Ectodermal cell (in vitro differentiated cells): Measurements from ENCODE around the gene GTF2H1.

Source experiments
- H3K27ac ChIP-seq: 2 replicates; pipeline ENCODE4 v1.7.0; 2013; ENCODE audit warnings: mild to moderate bottlenecking, low read depth, low read length; ENCODE audit not compliant: insufficient read depth, poor library complexity, severe bottlenecking
- H3K27me3 ChIP-seq: 2 replicates; pipeline ENCODE4 v1.7.0; 2013; ENCODE audit warnings: mild to moderate bottlenecking, low read length; ENCODE audit not compliant: insufficient read depth, control insufficient read depth, poor library complexity, severe bottlenecking
- H3K36me3 ChIP-seq: one replicate; pipeline ENCODE4 v1.7.0; 2013; ENCODE audit warnings: low read length; ENCODE audit not compliant: control insufficient read depth, insufficient read depth
- H3K4me1 ChIP-seq: one replicate; pipeline ENCODE4 v1.7.0; 2013; ENCODE audit warnings: low read length; ENCODE audit not compliant: control insufficient read depth, insufficient read depth
- H3K4me3 ChIP-seq: 2 replicates; pipeline ENCODE4 v1.7.0; 2013; ENCODE audit warnings: low read depth, low read length, control low read depth; ENCODE audit not compliant: insufficient read depth
- H3K9me3 ChIP-seq: 2 replicates; pipeline ENCODE4 v1.7.0; 2013; ENCODE audit warnings: mild to moderate bottlenecking, low read length, moderate library complexity; ENCODE audit not compliant: control insufficient read depth
- WGBS, 2 experiments: methylation state at CpG; one replicate each; pipeline ENCODE4 v1.1.7; 2013; ENCODE audit warnings: missing lambda C conversion rate in 2 of 2; 5-methylcytosine and 5-hydroxymethylcytosine counted together

GTF2H1 gene

DNA sequence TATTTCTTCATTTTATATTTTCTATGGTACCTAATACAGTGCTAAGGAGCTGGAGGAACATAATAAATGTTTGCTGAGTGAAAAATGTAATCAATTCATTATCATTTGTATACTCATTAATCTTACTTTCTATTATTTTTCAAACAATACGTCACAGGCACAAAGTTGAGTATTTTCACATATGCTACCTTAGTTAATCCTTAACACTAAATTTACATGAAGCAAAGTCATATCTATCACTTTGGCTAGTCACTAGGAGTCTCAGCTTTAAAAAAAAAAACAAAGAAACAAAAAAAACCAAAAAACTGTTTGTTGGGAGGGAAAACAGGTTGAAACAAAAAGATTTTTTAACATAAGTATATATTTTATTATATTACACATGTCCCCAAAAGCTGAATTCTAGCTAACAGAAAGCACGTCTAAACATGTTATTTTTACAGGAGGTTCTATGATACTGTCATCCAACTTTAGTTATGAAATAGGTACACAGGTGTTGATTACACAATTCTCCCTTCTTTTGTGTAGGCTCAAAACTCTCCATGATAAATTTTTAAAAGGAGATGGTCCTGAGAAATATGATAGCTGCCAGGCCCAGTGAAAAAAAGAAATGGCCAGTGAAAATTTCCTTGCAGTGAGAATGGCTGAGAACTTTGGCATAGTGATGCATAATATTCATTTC is 14.8 kb upstream of the GTF2H1 start:
- H3K4me3 ChIP-seq = no peak overlapping the region
- H3K36me3 ChIP-seq = peaks cover 35% of the 10 kb centered on the region
- WGBS, 2 experiments = 100% methylated on average over 1 to 2 of the region's 2 CpGs
- no peaks in the 10 kb centered on the region for H3K4me1 ChIP-seq
- no peaks in the 10 kb centered on the region for H3K9me3 ChIP-seq
- H3K27ac ChIP-seq = no peak overlapping the region
- H3K27me3 ChIP-seq = no peaks in the 10 kb centered on the region

DNA sequence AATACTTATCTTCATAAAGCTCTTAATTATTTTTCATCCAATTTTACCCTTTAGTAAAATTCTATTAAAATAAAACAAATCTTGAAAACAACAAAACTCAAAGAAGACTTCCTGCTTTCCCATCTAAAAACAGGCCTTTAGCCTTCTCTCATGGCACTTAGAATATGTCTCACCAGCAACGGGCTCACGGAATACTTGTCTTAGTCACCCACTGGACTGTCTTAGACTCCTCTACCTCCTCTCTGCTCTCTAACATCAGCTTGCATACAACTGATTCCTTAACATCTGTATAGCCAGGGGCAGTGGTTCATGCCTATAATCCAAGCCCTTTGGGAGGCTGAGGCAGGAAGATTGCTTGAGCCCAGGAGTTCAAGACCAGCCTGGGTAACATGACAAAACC is 14.1 kb upstream of the GTF2H1 start:
- Histone ChIP-seq H3K36me3 (peaks cover 35% of the 10 kb centered on the region), H3K27ac (no peak overlapping the region)
- 95 to 97% methylated on average over 2 of the region's 2 CpGs for WGBS, 2 experiments

DNA sequence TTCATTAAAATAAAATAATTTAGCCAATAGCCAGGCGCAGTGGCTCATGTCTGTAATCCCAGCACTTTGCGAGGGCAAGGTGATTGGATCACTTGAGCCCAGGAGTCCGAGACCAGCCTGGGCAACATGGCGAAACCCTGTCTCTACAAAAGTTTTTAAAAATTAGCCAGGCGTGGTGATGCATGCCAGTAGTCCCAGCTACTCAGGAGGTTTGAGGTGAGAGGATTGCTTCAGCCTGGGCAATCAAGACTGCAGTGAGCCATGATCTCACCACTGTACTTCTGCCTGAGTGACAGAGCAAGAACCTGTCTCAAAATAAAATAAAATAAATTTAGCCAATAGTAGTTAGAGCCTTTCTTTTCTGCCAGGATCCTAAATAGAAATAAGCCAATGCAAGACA is 12.7 kb upstream of the GTF2H1 start:
- H3K36me3 ChIP-seq = peaks cover 33% of the 10 kb centered on the region
- no peak overlapping the region for H3K27ac ChIP-seq
- H3K9me3 ChIP-seq = no peaks in the 10 kb centered on the region
- H3K27me3 ChIP-seq = no peaks in the 10 kb centered on the region
- no peak overlapping the region for H3K4me3 ChIP-seq
- WGBS, 2 experiments = 91 to 92% methylated on average over 5 of the region's 5 CpGs
- H3K4me1 ChIP-seq = no peaks in the 10 kb centered on the region

More for the DNA sequence above, 14.1 kb upstream of the GTF2H1 start:
- H3K4me3 ChIP-seq = no peak overlapping the region
- H3K4me1 ChIP-seq = no peaks in the 10 kb centered on the region
- H3K9me3 ChIP-seq = no peaks in the 10 kb centered on the region
- H3K27me3 ChIP-seq = no peaks in the 10 kb centered on the region

DNA sequence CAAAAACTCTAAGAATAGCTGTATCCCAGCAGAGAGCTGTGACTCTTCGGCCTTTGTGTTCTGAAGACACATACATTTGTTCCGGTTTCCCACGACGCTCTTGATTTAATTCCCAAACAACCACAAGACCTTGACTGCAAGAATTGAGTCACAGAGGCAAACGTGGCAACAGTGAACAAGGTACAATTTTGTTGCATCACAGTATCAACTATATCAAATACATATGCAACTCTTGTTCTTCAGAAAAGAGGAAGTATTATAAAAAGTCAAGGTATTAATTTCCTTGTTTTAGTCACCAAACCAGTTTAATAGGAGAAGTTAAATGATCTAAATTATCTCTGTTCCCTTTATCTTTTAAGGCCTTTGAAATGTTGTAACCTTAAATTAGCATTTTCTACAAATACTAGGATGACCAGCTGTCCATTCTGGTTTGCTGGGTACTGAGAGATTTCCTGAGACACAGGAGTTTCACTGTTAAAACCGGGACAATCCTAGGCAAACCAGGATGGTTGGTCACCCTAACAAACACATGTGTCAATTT is 11.5 kb upstream of the GTF2H1 start:
- H3K4me1 ChIP-seq = no peaks in the 10 kb centered on the region
- no peaks in the 10 kb centered on the region for H3K27me3 ChIP-seq
- no peaks in the 10 kb centered on the region for H3K9me3 ChIP-seq
- H3K4me3 ChIP-seq = no peak overlapping the region
- H3K27ac ChIP-seq = no peak overlapping the region
- peaks cover 26% of the 10 kb centered on the region for H3K36me3 ChIP-seq
- 92% methylated on average over 6 of the region's 6 CpGs for WGBS, 2 experiments

DNA sequence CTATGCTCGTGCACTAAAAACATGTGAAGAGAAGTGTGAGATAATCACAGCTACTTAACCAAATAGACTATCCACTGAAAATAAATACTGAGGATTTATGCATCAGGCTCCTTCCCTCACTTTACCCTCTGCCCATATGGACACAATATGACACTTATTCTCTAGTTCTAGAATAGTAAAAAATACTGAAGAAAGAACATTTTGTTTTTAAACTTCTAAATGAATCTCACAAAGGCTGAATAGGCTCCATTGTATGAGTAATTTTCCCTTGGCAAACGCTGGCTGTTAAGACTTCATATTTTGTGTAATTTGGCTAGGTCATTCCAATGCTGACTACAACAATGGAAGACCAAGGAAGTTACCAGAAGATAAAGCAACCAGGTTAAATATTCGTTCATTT is 10.4 kb upstream of the GTF2H1 start:
- H3K36me3 ChIP-seq = peaks cover 26% of the 10 kb centered on the region
- H3K4me3 ChIP-seq = no peak overlapping the region
- H3K27ac ChIP-seq = no peak overlapping the region
- WGBS, 2 experiments = 86 to 99% methylated on average over 3 of the region's 3 CpGs
- no peaks in the 10 kb centered on the region for H3K4me1 ChIP-seq
- no peaks in the 10 kb centered on the region for H3K9me3 ChIP-seq
- H3K27me3 ChIP-seq = no peaks in the 10 kb centered on the region

DNA sequence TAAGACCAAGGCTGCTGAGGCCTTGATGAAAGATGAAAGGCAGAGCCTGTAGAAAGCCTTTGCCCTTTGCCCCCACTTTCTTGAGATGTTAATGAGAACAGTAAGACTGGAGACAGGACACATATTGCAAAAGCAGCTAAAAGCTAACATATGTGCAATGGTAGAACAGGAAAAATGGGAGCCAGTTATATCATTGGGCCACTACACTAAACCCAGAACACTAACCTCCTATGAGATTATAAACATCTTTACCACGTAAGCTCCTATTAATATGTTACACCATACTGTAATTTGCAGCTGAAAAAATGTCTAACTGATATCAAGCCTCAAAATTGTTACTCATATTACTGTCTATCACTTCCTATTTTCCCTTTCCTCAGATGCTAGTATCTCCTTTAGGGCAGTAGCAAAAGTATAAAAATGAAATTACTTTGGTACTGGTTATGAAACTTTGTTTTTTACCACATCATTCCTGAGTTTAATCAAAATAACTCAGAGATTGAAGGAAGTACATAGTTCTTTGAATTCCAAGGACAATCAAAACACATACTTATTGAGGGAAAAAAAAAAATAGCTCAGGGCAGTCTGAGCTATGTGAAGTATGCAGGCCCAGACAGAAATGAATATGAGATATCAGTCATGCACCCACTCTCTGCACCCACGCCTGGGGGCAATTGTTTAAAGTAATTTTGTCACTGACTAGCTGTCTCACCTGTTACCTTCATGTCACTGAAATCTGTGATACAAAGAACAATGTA is 9.5 kb upstream of the GTF2H1 start:
- H3K36me3 ChIP-seq = peaks cover 24% of the 10 kb centered on the region
- H3K9me3 ChIP-seq = no peaks in the 10 kb centered on the region
- H3K27me3 ChIP-seq = no peaks in the 10 kb centered on the region
- no peak overlapping the region for H3K4me3 ChIP-seq
- no peak overlapping the region for H3K27ac ChIP-seq
- H3K4me1 ChIP-seq = no peaks in the 10 kb centered on the region
- WGBS, 2 experiments = 98 to 100% methylated on average over 1 to 2 of the region's 2 CpGs

DNA sequence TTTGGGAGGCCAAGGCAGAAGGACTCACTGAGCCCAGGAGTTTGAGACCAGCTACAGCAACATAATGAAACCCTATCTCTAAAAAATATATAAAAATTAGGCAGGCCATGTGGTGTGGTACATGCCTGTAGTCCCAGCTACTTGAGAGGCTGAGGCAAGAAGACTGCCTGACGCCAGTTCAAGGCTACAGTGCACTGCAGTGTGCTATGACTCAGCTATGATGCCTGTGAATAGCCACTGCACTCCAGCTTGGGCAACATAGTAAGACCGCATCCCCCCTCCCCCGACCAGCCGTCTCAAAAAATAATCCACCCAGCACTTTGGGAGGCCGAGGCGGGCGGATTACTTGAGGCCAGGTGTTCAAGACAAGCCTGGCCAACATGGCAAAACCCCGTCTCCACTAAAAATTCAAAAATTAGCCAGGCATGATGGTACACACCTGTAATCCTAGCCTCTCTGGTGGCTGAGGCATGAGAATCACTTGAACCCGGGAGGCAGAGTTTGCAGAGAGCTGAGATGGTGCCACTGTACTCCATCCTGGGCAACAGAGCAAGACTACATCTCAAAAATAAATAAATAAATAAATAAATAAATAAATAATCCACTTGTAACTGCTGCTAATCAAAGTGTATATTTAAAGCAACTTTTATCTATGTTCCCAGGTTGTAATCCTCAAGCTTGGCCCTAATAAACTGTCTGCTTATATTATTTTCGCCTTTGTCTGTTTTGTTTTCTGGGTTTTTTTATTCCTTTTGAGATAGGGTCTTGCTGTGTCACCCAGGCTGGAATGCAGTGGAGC is 8.2 kb upstream of the GTF2H1 start:
- Histone ChIP-seq H3K27ac (no peak overlapping the region), H3K4me3 (no peak overlapping the region), H3K9me3 (no peaks in the 10 kb centered on the region), H3K27me3 (no peaks in the 10 kb centered on the region), H3K4me1 (no peaks in the 10 kb centered on the region), H3K36me3 (peaks cover 13% of the 10 kb centered on the region)
- WGBS, 2 experiments = 73% methylated on average over 10 of the region's 10 CpGs

DNA sequence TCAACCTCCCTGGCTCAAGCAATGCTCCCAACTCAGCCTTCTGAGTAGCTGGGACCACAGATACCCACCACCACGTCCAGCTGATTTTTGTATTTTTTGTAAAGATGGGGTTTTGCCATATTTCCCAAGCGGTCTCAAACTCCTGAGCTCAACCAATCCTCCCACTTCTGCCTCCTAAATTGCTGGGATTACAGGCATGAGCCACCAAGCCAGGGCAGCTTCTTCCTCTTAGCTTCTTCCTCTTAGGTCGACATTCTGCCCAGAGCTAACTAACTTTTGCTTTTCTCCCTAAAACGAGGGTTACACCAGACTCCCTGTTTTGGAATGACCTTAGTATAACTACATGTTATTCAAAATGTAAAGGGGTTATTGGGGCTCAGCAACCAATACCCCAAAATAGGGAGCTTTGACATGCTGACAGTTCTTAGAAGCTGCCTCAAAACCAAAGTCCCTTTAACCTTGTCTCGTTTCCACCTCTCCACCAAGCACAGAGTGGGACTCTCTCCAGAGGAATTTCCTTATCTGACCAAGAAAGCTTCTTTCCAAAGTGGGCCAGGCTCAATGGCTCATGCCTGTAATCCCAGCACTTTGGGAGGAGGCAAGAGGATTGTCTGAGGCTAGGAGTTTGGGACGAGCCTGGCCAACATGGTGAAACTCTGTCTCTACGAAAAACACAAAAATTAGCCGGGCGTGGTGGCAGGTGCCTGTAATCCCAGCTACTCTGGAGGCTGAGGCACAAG is 7.4 kb upstream of the GTF2H1 start:
- Histone ChIP-seq H3K4me3 (no peak overlapping the region), H3K9me3 (no peaks in the 10 kb centered on the region), H3K27ac (no peak overlapping the region), H3K36me3 (peaks cover 12% of the 10 kb centered on the region), H3K27me3 (no peaks in the 10 kb centered on the region), H3K4me1 (no peaks in the 10 kb centered on the region)
- WGBS, 2 experiments = 92% methylated on average over 7 to 9 of the region's 9 CpGs

DNA sequence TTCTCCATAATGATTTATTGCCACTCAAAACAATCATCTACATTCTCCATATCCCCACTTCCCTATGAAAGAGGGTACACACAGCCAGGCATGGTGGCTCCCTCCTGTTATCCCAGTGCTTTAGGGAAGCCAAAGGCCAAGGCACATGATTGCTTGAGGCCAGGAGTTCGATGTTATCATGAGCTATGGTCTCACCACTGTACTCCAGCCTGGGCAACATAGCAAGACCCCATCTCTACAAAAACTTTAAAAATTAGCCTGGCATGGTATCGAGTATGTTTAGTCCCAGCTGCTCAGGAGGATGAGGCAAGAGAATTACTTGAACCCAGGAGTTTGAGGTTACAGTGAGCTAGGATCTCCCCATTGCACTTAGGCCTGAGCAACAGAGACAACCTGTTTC is 6.5 kb upstream of the GTF2H1 start:
- WGBS, 2 experiments = 91 to 97% methylated on average over 2 of the region's 2 CpGs
- H3K27me3 ChIP-seq = no peaks in the 10 kb centered on the region
- no peak overlapping the region for H3K27ac ChIP-seq
- no peak overlapping the region for H3K4me3 ChIP-seq
- peaks cover 5% of the 10 kb centered on the region for H3K4me1 ChIP-seq
- H3K9me3 ChIP-seq = no peaks in the 10 kb centered on the region
- H3K36me3 ChIP-seq = peaks cover 3% of the 10 kb centered on the region
